Lung (tissue), 12 donors: ENCODE measurements around the gene CD22. TPM values are rescaled to one million over a fixed set of nuclear protein-coding genes. Genes with fewer than 3 reads are reported as not detected.

Experiments used
- ATAC-seq: fragments of 200-7000 bp; cut with Tn5 transposase; one replicate; pipeline ENCODE4 v1.9.1; 2020; ENCODE audit warnings: moderate number of reproducible peaks; ENCODE audit not compliant: insufficient read depth, low FRiP score
- DNase-seq, 3 donors: peaks; one replicate each; pipeline ENCODE4 v3.0.0-alpha.2; 2013 to 2017
- H3K27ac ChIP-seq, 2 donors: one replicate each; pipeline ENCODE4 v1.5.1; 2013; ENCODE audit warnings: mild to moderate bottlenecking in 2 of 2, moderate library complexity in 2 of 2, control low read depth in 1 of 2, inconsistent platforms in 1 of 2, low read depth in 1 of 2, low read length in 1 of 2
- H3K27me3 ChIP-seq, 3 donors: one replicate each; pipeline ENCODE4 v1.5.1; 2013; ENCODE audit warnings: low read length in 2 of 3; ENCODE audit not compliant: control insufficient read depth in 3 of 3, insufficient read depth in 3 of 3
- H3K36me3 ChIP-seq, 4 donors: one replicate each; pipeline ENCODE4 v1.5.1; 2013; ENCODE audit warnings: low read length in 4 of 4, mild to moderate bottlenecking in 1 of 4, moderate library complexity in 1 of 4; ENCODE audit not compliant: control insufficient read depth in 4 of 4, insufficient read depth in 4 of 4
- H3K4me1 ChIP-seq, 5 donors: one replicate each; pipeline ENCODE4 v1.5.1; 2013; ENCODE audit warnings: low read length in 5 of 5, mild to moderate bottlenecking in 2 of 5, moderate library complexity in 1 of 5; ENCODE audit not compliant: control insufficient read depth in 5 of 5, insufficient read depth in 5 of 5
- H3K4me3 ChIP-seq: one replicate; pipeline ENCODE4 v1.5.1; 2013; ENCODE audit warnings: mild to moderate bottlenecking, control low read depth, moderate library complexity
- H3K9ac ChIP-seq, 2 donors: one replicate each; pipeline ENCODE4 v1.5.1; 2013; ENCODE audit warnings: low read length in 2 of 2, control low read depth in 1 of 2; ENCODE audit not compliant: insufficient read depth in 1 of 2
- H3K9me3 ChIP-seq, 4 donors: one replicate each; pipeline ENCODE4 v1.5.1; 2013; ENCODE audit warnings: low read length in 3 of 4, mild to moderate bottlenecking in 1 of 4, moderate library complexity in 1 of 4; ENCODE audit not compliant: control insufficient read depth in 4 of 4, insufficient read depth in 3 of 4
- WGBS, 2 donors: extraction: QIAGEN DNeasy Blood & Tissue Kit; methylation state at CpG; one replicate each; pipeline ENCODE4 v1.1.7; 2013; 5-methylcytosine and 5-hydroxymethylcytosine counted together
- polyA plus RNA-seq, 2 donors: library from polyadenylated mRNA; stranded (reverse); fragments of 200-250 nt; gene quantifications; one replicate each; pipeline ENCODE4 v1.2.1, GENCODE V29; 2013
- total RNA-seq, 2 donors: library from RNA; depleted of rRNA in 1 of 2; stranded (reverse); fragments of >200 nt in 1 of 2; gene quantifications; one replicate each; pipeline ENCODE4 v1.2.1, GENCODE V29; 2014 to 2021
- TF ChIP-seq, protein P1 (sequence below): IDR thresholded peaks from 2 replicates; pipeline ENCODE4 v1.5.1; 2012; ENCODE audit warnings: mild to moderate bottlenecking; ENCODE audit errors: control extremely low read depth, extremely low read depth
- donor health status: control.
- donor health status: control.
- donor health status: Bipolar disorder and iron deficiency.
- donor health status: healthy.
- donor health status: DM: yes; HTN: yes; CAD: no.

Gene CD22
- total and polyA plus RNA-seq, 4 donors: 4.7 to 53.8 (median 30.7) TPM

DNA sequence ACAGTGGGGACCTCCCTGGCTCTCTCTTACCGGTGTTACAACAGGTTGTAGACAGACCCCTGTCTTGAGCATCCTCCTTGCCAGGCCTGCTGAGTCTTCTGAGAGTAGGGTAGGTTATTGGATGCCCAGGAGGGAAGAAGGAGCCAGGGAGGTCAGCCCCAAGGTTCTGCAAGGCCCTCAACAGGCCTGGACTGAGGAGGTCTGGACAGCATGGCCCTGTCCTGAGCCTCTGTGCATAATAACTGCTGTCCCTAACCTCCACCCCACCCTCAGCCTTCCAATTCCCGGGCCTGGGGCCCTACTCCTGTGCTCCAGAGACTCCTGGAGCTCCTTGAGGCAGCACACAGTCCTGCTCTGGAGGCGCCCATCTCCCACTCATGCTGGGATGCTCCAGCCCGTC is 336 bp downstream of the CD22 start:
- no peak overlapping the region for H3K4me3 ChIP-seq
- TF ChIP-seq, protein P1, sequence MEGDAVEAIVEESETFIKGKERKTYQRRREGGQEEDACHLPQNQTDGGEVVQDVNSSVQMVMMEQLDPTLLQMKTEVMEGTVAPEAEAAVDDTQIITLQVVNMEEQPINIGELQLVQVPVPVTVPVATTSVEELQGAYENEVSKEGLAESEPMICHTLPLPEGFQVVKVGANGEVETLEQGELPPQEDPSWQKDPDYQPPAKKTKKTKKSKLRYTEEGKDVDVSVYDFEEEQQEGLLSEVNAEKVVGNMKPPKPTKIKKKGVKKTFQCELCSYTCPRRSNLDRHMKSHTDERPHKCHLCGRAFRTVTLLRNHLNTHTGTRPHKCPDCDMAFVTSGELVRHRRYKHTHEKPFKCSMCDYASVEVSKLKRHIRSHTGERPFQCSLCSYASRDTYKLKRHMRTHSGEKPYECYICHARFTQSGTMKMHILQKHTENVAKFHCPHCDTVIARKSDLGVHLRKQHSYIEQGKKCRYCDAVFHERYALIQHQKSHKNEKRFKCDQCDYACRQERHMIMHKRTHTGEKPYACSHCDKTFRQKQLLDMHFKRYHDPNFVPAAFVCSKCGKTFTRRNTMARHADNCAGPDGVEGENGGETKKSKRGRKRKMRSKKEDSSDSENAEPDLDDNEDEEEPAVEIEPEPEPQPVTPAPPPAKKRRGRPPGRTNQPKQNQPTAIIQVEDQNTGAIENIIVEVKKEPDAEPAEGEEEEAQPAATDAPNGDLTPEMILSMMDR: no peak
- ATAC-seq: no peak

DNA sequence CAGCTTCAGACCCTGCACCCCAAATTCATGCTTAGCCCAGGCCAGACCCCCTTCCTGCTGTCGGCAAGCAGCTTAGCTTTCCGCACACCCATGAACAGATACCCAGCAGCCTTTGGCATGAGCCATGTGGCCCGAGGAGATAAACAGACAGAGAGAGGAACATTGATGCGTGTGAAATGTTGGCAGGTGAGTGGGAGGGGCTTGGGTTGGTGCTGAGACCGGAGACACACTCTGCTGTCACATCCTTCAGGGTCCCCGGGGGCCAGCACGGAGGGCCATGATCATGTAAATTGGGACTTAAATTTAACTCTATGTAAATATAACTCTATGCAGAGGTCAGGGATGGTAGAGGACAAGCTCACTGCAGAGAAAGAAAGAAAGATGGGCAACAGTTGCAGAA is 1.5 kb downstream of the CD22 start:
- DNase-seq (no peak), ATAC-seq (no peak)
- Histone ChIP-seq H3K9ac (no peak overlapping the region), H3K4me3 (no peak overlapping the region), H3K4me1 (no peaks in the 10 kb centered on the region), H3K27me3 (no peaks in the 10 kb centered on the region), H3K36me3 (peaks cover 0 to 3% (median 0%) of the 10 kb centered on the region in 4 donors), H3K9me3 (no peaks in the 10 kb centered on the region), H3K27ac (no peak overlapping the region)
- WGBS, 2 donors: 72 to 82% methylated on average over 7 of the region's 7 CpGs
- TF ChIP-seq, protein P1: no peak

More for the DNA sequence above, 336 bp downstream of the CD22 start:
- 79 to 81% methylated on average over 4 of the region's 4 CpGs for WGBS, 2 donors
- H3K4me1 ChIP-seq: no peaks in the 10 kb centered on the region
- H3K9ac ChIP-seq: no peak overlapping the region
- H3K9me3 ChIP-seq: no peaks in the 10 kb centered on the region
- peaks cover 0 to 3% (median 0%) of the 10 kb centered on the region in 4 donors for H3K36me3 ChIP-seq
- no peaks in the 10 kb centered on the region for H3K27me3 ChIP-seq
- H3K27ac ChIP-seq: no peak overlapping the region
- no peak for DNase-seq

DNA sequence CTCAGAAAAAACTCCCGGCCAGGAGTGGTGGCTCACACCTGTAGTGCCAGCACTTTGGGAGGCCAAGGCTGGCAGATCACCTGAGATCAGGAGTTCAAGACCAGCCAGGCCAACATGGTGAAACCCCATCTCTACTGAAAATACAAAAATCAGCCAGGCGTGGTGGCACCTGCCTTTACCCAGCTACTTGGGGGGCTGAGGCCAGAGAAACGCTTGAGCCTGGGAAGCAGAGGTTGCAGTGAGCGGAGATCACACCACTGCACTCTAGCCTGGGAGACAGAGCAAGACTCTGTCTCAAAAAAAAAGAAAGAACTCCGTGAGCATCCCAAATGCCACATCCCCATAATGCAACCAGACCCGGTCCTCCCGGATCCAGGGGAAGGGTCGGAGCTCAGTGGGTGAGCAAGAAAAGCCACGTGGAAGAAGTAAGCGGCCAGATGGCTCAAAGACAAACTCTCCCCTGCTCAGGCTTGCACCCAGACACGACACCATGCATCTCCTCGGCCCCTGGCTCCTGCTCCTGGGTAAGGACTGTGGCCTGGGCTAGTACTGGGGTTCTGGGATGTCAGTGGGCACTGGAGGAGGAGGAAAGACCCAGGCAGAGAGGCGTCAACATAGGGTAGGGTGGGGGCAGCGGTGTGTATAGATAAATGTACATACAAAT is 2.7 kb downstream of the CD22 start:
- Histone ChIP-seq H3K9ac (no peak overlapping the region), H3K36me3 (peaks cover 0 to 3% (median 0%) of the 10 kb centered on the region in 4 donors), H3K4me3 (no peak overlapping the region), H3K9me3 (no peaks in the 10 kb centered on the region), H3K4me1 (no peaks in the 10 kb centered on the region), H3K27me3 (no peaks in the 10 kb centered on the region), H3K27ac (no peak overlapping the region)
- no peak for DNase-seq
- no peak for ATAC-seq
- TF ChIP-seq, protein P1: no peak
- WGBS, 2 donors: 87 to 92% methylated on average over 14 of the region's 14 CpGs

GRCh38 chr19:35332817-35333216 is 3.8 kb downstream of the CD22 start:
- no peaks in the 10 kb centered on the region for H3K9me3 ChIP-seq
- H3K27me3 ChIP-seq: no peaks in the 10 kb centered on the region
- WGBS, 2 donors: 32 to 51% methylated on average over 12 of the region's 12 CpGs
- ATAC-seq (no peak), DNase-seq (no peak)
- no peak overlapping the region for H3K4me3 ChIP-seq
- no peak overlapping the region for H3K9ac ChIP-seq
- no peak overlapping the region for H3K27ac ChIP-seq
- TF ChIP-seq, protein P1: no peak
- H3K36me3 ChIP-seq: peaks cover 0 to 5% (median 0%) of the 10 kb centered on the region in 4 donors
- no peaks in the 10 kb centered on the region for H3K4me1 ChIP-seq
